ENCODE measurements around the gene KRT3.

The KRT3 gene

DNA sequence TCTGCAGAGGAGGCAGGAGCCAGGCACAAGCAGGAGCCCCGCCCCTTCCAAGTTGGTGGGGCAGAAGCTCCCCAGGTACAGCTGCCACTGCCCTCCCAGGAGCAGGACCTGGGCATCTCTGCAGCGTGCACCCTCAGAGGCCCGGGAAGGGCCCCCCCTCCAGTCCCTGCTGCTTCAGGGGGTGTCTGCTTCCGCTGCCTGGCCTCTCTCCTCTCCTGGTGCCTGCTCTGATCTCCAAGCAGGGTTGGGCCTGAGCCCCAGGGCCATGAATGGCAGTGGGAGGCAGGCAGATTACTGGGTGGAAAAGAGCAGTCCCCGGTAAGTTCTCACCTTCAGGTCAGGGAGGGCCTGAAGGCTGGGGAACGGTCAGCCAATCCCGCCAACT lies 53.7 kb downstream of the KRT3 start:
- TF ChIP-seq, protein P1, sequence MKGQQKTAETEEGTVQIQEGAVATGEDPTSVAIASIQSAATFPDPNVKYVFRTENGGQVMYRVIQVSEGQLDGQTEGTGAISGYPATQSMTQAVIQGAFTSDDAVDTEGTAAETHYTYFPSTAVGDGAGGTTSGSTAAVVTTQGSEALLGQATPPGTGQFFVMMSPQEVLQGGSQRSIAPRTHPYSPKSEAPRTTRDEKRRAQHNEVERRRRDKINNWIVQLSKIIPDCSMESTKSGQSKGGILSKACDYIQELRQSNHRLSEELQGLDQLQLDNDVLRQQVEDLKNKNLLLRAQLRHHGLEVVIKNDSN (IDR thresholded peaks at IDR 0.05): no peak
- no peak for TF ChIP-seq CREB1 (IDR thresholded peaks at IDR 0.05; ENCODE audit: low read depth)
- TF ChIP-seq EP300 (IDR thresholded peaks at IDR 0.05; ENCODE audit: borderline replicate concordance): no peak
- TF ChIP-seq RAD21 (IDR thresholded peaks at IDR 0.05; ENCODE audit: low read depth): no peak
- TF ChIP-seq REST (IDR thresholded peaks at IDR 0.05; ENCODE audit: low read depth): no peak
- TF ChIP-seq TEAD4 (IDR thresholded peaks at IDR 0.05): no peak
- no peak for TF ChIP-seq EGR1 (IDR thresholded peaks at IDR 0.05)

DNA sequence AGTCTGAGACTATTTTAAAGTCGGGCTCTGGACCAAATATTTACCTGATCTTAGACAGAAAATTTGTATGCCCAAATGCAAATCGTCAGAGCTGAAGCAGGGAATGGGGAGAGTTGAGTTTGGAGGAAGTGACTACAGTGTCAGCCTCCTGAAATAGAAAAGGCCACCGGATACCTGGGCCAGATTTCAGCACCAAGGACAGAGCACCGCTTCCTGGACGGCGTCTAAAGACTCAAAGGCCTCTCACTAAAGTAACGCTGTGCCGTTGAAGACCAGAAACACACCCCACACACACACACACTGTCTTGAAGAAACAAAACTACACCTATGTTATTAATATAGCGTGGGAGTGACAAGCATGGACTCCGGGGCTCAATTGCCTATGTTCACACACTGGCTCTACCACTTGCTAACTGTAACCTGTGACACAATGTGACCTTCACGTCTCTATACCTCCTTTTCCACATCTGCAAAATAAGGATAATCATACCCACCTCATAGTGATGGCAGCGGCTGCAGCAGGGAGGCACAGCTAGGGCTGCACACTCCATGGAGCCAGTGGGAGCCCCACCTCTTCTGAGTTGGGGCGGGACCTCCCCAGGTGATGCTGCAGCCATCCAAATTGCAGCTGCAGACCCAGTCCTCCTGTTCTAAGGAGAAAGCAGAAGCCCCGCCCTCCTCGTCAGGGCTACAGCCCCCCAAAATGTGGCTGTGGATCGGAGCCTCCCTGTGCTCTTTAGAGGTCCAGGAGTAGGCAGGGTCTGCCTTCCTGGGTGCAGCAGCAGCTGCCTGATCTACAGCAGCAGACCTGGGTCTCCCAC lies 54.3 kb downstream of the KRT3 start:
- TF ChIP-seq REST (IDR thresholded peaks at IDR 0.05; ENCODE audit: low read depth): peak; percentile 99
- TF ChIP-seq FOXM1 (IDR thresholded peaks at IDR 0.05; ENCODE audit: borderline replicate concordance, low read depth): no peak
- TF ChIP-seq TEAD4 (IDR thresholded peaks at IDR 0.05): no peak
- TF ChIP-seq, protein P1 (IDR thresholded peaks at IDR 0.05): no peak
- TF ChIP-seq EP300 (IDR thresholded peaks at IDR 0.05; ENCODE audit: borderline replicate concordance): no peak
- no peak for TF ChIP-seq YY1 (IDR thresholded peaks at IDR 0.05; ENCODE audit: low read depth)
- no peak for TF ChIP-seq TAF1 (IDR thresholded peaks at IDR 0.05; ENCODE audit: low read depth)
- TF ChIP-seq EGR1 (IDR thresholded peaks at IDR 0.05): no peak
- TF ChIP-seq, protein P2, sequence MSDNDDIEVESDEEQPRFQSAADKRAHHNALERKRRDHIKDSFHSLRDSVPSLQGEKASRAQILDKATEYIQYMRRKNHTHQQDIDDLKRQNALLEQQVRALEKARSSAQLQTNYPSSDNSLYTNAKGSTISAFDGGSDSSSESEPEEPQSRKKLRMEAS (IDR thresholded peaks at IDR 0.05): no peak
- no peak for TF ChIP-seq TCF12 (IDR thresholded peaks at IDR 0.05; ENCODE audit: low read depth)
- no peak for TF ChIP-seq NFIC (IDR thresholded peaks at IDR 0.05)
- TF ChIP-seq CEBPB (IDR thresholded peaks at IDR 0.05): no peak
- no peak for TF ChIP-seq CREB1 (IDR thresholded peaks at IDR 0.05; ENCODE audit: low read depth)
- TF ChIP-seq RAD21 (IDR thresholded peaks at IDR 0.05; ENCODE audit: low read depth): peak; percentile 22; the same call in 1 of the 2 replicates

DNA sequence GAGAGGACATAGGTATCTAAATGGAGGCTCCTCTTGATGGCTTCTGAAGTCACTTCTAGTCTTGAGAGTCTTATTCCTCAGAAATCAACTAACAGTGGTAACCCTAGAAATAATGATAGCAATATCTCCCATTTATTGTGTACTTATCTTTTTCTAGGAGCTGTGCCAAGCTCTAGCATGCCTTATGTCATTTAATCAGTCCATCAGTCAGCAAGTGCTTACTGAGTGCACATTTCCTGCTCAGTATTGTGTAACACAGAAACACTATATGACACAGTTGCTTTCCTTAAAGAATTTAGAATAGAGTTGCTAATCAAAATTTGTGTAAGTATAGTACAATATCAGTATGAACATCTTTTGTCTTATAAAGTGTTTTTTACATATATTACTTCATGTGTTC lies 55.3 kb downstream of the KRT3 start:
- TF ChIP-seq CREB1 (IDR thresholded peaks at IDR 0.05; ENCODE audit: low read depth) (no peak), TCF12 (IDR thresholded peaks at IDR 0.05; ENCODE audit: low read depth) (no peak), FOXM1 (IDR thresholded peaks at IDR 0.05; ENCODE audit: borderline replicate concordance, low read depth) (no peak), RAD21 (IDR thresholded peaks at IDR 0.05; ENCODE audit: low read depth) (no peak), TAF1 (IDR thresholded peaks at IDR 0.05; ENCODE audit: low read depth) (no peak), YY1 (IDR thresholded peaks at IDR 0.05; ENCODE audit: low read depth) (no peak), EP300 (IDR thresholded peaks at IDR 0.05; ENCODE audit: borderline replicate concordance) (no peak), NFIC (IDR thresholded peaks at IDR 0.05) (no peak), CEBPB (IDR thresholded peaks at IDR 0.05) (no peak), ZBTB7A (IDR thresholded peaks at IDR 0.05; ENCODE audit: low read depth) (no peak), EGR1 (IDR thresholded peaks at IDR 0.05) (no peak), REST (IDR thresholded peaks at IDR 0.05; ENCODE audit: low read depth) (no peak)
- TF ChIP-seq, protein P1 (IDR thresholded peaks at IDR 0.05): no peak
- TF ChIP-seq, protein P2 (IDR thresholded peaks at IDR 0.05): no peak

- no peak for TF ChIP-seq TAF1 (IDR thresholded peaks at IDR 0.05; ENCODE audit: low read depth)
- TF ChIP-seq REST (IDR thresholded peaks at IDR 0.05; ENCODE audit: low read depth): peak; percentile 4; the same call in 1 of the 2 replicates
These were observed 56.0 kb downstream of the KRT3 start for GRCh38 chr12:52739963-52740362.

Data from Ishikawa (cell line).